Panc1 (cell line): Measurements from ENCODE around the gene YWHAQ. TPM values are rescaled to one million over a fixed set of nuclear protein-coding genes. Genes with fewer than 3 reads are reported as not detected.
"Not testable (repeated sequence)": the region's sequence is repeated elsewhere in the genome, so short reads cannot be mapped to it uniquely, and the experiment has no call there.

Experiments
- ATAC-seq: fragments of 200-7000 bp; cut with Tn5 transposase; 2 replicates; pipeline ENCODE4 v1.9.1; 2020; ENCODE audit warnings: mild to moderate bottlenecking, moderate library complexity
- BruUV-seq: library from RNA; stranded (reverse); fragments of 400-500 nt; replicated peaks from 2 replicates; lab custom pipeline; 2021; lab: Mats Ljungman, UMichigan
- CTCF ChIA-PET: fragments of 300-600 bp; sonication (Branson Sonifier 250); formaldehyde crosslinking; loops from one replicate; lab custom pipeline; 2022; ENCODE audit warnings: antibody characterized with exemption; lab: Charles Lee
- POLR2A ChIA-PET: fragments of 300-600 bp; sonication (Branson Sonifier 250); formaldehyde crosslinking; loops from one replicate; lab custom pipeline; 2022; ENCODE audit warnings: antibody characterized with exemption; lab: Charles Lee
- DNase-seq: peaks from one replicate; pipeline ENCODE4 v3.0.0-alpha.2; 2010; ENCODE audit warnings: low read depth, low spot score
- H3K27ac ChIP-seq: 2 replicates; pipeline ENCODE4 v1.5.1; 2011; ENCODE audit warnings: mild to moderate bottlenecking, low read length, inconsistent platforms
- H3K27me3 ChIP-seq: fragments of 200-500 bp; sonication (Bioruptor generic); 2 replicates; pipeline ENCODE4 v1.6.0; 2014; ENCODE audit warnings: low read length, inconsistent platforms; ENCODE audit not compliant: control insufficient read depth, insufficient read depth
- H3K36me3 ChIP-seq: fragments of 200-500 bp; sonication (Bioruptor generic); 2 replicates; pipeline ENCODE4 v1.5.1; 2014; ENCODE audit warnings: inconsistent platforms, mild to moderate bottlenecking, low read length, moderate library complexity; ENCODE audit not compliant: control insufficient read depth, insufficient read depth
- H3K4me1 ChIP-seq: 2 replicates; pipeline ENCODE4 v1.5.1; 2011; ENCODE audit warnings: inconsistent platforms, mild to moderate bottlenecking, low read length, moderate library complexity; ENCODE audit not compliant: control insufficient read depth, insufficient read depth
- H3K4me3 ChIP-seq, 2 experiments: 2 replicates each; pipeline ENCODE4 v1.5.1; 2011 to 2012; ENCODE audit warnings: low read depth in 2 of 2, low read length in 2 of 2, mild to moderate bottlenecking in 2 of 2, inconsistent platforms in 1 of 2, moderate library complexity in 1 of 2
- H3K9me3 ChIP-seq: fragments of 200-500 bp; sonication (Bioruptor generic); 2 replicates; pipeline ENCODE4 v1.5.1; 2014; ENCODE audit warnings: low read depth, mild to moderate bottlenecking, inconsistent platforms, low read length, moderate library complexity; ENCODE audit not compliant: control insufficient read depth, insufficient read depth
- CTCF ChIP-seq: fragments of 450-650 bp; IDR thresholded peaks from 2 replicates; pipeline ENCODE4 v1.5.1; 2017; ENCODE audit warnings: mild to moderate bottlenecking
- POLR2AphosphoS5 ChIP-seq: IDR thresholded peaks from 2 replicates; pipeline ENCODE4 v1.6.1; 2012; ENCODE audit warnings: mild to moderate bottlenecking, low read depth, low read length, moderate library complexity
- SIN3A ChIP-seq: IDR thresholded peaks from 2 replicates; pipeline ENCODE4 v1.6.1; 2012; ENCODE audit warnings: low read depth, mild to moderate bottlenecking, low read length, moderate library complexity, borderline replicate concordance; ENCODE audit not compliant: insufficient read depth
- TCF7L2 ChIP-seq: IDR thresholded peaks from 2 replicates; pipeline ENCODE4 v1.6.1; 2011; ENCODE audit warnings: mild to moderate bottlenecking, low read depth, low read length, inconsistent platforms
- in situ Hi-C: cut with HindIII; loops from 2 replicates; pipeline ENCODE4 v1.10.0; 2016; ENCODE audit warnings: low sequenced_read_pairs, low pct_unique_long_range_greater_than_20kb
- intact Hi-C: fragments of 100-400 bp; cut with micrococcal nuclease; formaldehyde crosslinking; loops from one replicate; pipeline ENCODE4 v1.10.0; 2022; ENCODE audit not compliant: unreplicated experiment
- total RNA-seq: library from RNA; stranded (reverse); gene quantifications from one replicate; pipeline ENCODE4 v1.2.1, GENCODE V29; 2021; ENCODE audit not compliant: unreplicated experiment
- TF ChIP-seq, protein P1 (sequence below), 2 experiments: IDR thresholded peaks; 2 replicates each; pipeline ENCODE4 v1.6.1; 2011 to 2012; ENCODE audit warnings: low read depth in 2 of 2, control low read depth in 1 of 2, low read length in 1 of 2, mild to moderate bottlenecking in 1 of 2, moderate library complexity in 1 of 2; ENCODE audit not compliant: insufficient read depth in 1 of 2

Gene YWHAQ
- total RNA-seq, 1 experiment from 2014 or later, result 683 TPM

- intact Hi-C loops, result no loop called here
- no peak overlapping the region for H3K4me3 ChIP-seq
- no peak for ATAC-seq
- CTCF ChIA-PET, result no interaction called here
- 0 out of 2 replicates have a peak overlapping the region, but pooled peaks have one; percentile 8 for H3K27ac ChIP-seq
- BruUV-seq, result no TSS peak
- no peak for DNase-seq
- POLR2A ChIA-PET, result no interaction called here
- in situ Hi-C loops, result no loop called here
- no peaks in the 10 kb centered on the region for H3K27me3 ChIP-seq
- peaks cover 10% of the 10 kb centered on the region; the same call in 1 of the 2 replicates for H3K36me3 ChIP-seq
- no peaks in the 10 kb centered on the region for H3K9me3 ChIP-seq
- H3K4me1 ChIP-seq, result peaks cover 68% of the 10 kb centered on the region
- TF ChIP-seq SIN3A (no peak), POLR2AphosphoS5 (no peak), CTCF (no peak), TCF7L2 (no peak)
- TF ChIP-seq, protein P1, sequence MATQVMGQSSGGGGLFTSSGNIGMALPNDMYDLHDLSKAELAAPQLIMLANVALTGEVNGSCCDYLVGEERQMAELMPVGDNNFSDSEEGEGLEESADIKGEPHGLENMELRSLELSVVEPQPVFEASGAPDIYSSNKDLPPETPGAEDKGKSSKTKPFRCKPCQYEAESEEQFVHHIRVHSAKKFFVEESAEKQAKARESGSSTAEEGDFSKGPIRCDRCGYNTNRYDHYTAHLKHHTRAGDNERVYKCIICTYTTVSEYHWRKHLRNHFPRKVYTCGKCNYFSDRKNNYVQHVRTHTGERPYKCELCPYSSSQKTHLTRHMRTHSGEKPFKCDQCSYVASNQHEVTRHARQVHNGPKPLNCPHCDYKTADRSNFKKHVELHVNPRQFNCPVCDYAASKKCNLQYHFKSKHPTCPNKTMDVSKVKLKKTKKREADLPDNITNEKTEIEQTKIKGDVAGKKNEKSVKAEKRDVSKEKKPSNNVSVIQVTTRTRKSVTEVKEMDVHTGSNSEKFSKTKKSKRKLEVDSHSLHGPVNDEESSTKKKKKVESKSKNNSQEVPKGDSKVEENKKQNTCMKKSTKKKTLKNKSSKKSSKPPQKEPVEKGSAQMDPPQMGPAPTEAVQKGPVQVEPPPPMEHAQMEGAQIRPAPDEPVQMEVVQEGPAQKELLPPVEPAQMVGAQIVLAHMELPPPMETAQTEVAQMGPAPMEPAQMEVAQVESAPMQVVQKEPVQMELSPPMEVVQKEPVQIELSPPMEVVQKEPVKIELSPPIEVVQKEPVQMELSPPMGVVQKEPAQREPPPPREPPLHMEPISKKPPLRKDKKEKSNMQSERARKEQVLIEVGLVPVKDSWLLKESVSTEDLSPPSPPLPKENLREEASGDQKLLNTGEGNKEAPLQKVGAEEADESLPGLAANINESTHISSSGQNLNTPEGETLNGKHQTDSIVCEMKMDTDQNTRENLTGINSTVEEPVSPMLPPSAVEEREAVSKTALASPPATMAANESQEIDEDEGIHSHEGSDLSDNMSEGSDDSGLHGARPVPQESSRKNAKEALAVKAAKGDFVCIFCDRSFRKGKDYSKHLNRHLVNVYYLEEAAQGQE (IDR thresholded peaks at IDR 0.05; ENCODE audit: insufficient read depth in 1 of 2, low read depth in 2 of 2, low read length in 1 of 2), result no peak
Observed at GRCh38 chr2:9623151-9623550, 7.6 kb downstream of the YWHAQ start.

DNA sequence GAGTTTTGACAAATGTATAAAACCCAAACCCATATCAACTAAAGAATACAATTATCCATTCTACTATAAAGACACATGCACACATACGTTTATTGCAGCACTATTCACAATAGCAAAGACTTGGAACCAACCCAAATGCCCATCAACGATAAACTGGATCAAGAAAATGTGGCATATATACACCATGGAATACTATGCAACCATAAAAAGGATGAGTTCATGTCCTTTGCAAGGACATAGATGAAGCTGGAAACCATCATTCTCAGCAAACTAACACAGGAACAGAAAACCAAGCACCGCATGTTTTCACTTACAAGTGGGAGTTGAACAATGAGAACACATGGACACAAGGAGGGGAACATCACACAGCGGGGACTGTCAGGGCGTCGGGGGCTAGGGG is 9.1 kb downstream of the YWHAQ start:
- CTCF ChIA-PET, BruUV-seq, in situ Hi-C loops: not testable (repeated sequence)

DNA sequence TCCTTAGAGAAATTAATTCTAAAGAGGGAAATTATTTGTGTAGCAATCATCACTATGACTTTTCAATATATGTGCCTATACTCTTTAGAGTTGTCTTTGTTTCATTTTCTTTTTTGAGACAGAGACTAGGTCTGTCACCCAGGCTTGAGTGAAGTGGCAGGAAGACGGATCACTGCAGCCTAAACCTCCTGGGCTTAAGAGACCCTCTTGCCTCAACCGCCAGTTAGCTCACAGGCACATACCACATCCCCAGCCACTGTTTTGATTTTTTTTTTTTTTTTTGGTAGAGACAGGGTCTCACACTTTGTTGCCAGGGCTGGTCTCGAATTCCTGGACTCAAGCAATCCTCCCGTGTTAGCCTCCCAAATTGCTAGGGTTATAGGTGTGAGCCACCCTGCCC is 12.4 kb downstream of the YWHAQ start:
- DNase-seq, result no peak
- peaks cover 4% of the 10 kb centered on the region; the same call in 1 of the 2 replicates for H3K36me3 ChIP-seq
- peak overlapping the region; percentile 30; the same call in 1 of the 2 replicates for H3K27ac ChIP-seq
- TF ChIP-seq POLR2AphosphoS5 (no peak), SIN3A (no peak), CTCF (no peak), TCF7L2 (no peak)
- TF ChIP-seq, protein P1 (IDR thresholded peaks at IDR 0.05; ENCODE audit: insufficient read depth in 1 of 2, low read depth in 2 of 2, low read length in 1 of 2), result no peak
- in situ Hi-C loops (no loop called here), intact Hi-C loops (no loop called here)
- ChIA-PET CTCF (interaction anchor here (0.6 kb wide), 1 partner anchor 453 kb away, joined by 3 read pairs; no protein-coding TSS in a partner anchor), POLR2A (no interaction called here)
- peaks cover 64% of the 10 kb centered on the region for H3K4me1 ChIP-seq
- H3K9me3 ChIP-seq, result no peaks in the 10 kb centered on the region
- no peak overlapping the region for H3K4me3 ChIP-seq
- H3K27me3 ChIP-seq, result no peaks in the 10 kb centered on the region
- ATAC-seq, result no peak
- BruUV-seq, result no TSS peak

More for the DNA sequence above, 9.1 kb downstream of the YWHAQ start:
- H3K9me3 ChIP-seq, POLR2A ChIA-PET, H3K27ac ChIP-seq, H3K4me3 ChIP-seq, intact Hi-C loops, DNase-seq, ATAC-seq, H3K27me3 ChIP-seq, H3K36me3 ChIP-seq: not testable (repeated sequence)
- peaks cover 57% of the 10 kb centered on the region for H3K4me1 ChIP-seq
